ENCODE measurements around the gene CEP76. TPM values are rescaled to one million over a fixed set of nuclear protein-coding genes. Genes with fewer than 3 reads are reported as not detected.

Gene CEP76, protein sequence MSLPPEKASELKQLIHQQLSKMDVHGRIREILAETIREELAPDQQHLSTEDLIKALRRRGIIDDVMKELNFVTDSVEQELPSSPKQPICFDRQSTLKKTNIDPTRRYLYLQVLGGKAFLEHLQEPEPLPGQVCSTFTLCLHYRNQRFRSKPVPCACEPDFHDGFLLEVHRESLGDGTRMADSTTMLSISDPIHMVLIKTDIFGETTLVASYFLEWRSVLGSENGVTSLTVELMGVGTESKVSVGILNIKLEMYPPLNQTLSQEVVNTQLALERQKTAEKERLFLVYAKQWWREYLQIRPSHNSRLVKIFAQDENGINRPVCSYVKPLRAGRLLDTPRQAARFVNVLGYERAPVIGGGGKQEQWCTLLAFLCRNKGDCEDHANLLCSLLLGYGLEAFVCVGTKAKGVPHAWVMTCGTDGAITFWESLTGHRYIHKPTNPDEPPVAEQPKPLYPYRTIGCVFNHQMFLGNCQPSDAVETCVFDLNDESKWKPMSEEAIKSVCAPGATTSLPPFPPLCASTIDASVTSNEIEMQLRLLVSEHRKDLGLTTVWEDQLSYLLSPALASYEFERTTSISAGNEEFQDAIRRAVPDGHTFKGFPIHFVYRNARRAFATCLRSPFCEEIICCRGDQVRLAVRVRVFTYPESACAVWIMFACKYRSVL
- total RNA-seq = 5.2 to 6.8 TPM (median 5.8 TPM) in 3 replicates
- long read RNA-seq, transcript CEP76-201 (12 exons, 2,939 nt) = major isoform, 11 of 13 reads
- long read RNA-seq, partial matches to known transcripts = 1 of 13 reads
- long read RNA-seq, other reads (novel, unspliced or antisense) = 1 of 13 reads

DNA sequence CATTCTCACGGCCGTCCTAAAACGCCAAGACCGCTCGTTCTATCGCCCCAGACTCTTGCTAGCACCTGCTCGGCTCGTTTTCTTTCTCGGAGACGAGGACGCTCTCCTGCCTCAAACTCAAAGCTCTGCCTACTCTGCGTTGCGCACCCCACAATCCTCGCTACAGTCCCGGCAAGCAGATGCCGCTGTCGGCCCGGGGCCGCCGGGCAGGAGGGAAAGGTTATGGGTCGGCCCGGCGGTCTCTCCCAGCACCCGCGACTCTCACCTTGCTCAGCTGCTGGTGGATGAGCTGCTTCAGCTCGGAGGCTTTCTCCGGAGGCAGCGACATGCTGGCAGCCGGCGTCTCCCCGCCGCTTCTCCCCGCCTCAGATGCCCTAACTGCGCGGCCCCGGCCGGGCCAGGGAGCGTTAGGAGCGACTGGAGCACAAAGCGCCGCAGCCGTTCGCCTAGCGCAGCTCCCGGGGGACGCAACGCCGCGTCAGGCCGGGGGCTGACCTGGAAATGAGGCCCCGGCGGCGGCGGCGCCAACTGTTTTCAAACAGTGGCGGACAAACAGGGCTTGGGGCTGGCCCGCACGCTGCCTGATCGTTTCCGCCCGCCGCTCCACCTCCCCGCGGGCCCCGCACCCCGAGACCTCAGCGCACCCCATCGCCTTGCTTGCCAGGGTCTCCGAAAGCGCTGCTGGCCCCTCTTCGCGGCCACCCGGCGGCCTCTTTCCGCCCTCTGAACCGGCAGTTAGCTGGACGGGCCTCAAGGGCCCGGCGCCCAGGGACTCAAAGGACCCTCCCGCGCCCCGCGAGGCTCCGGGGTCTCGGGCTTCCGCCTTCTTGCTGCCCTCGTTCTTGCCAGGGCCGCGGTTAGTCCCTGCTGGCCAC is at the start of gene CEP76, which contains the start of gene PSMG2:
CEP76 (minus strand) TSS at position 503 of the 875 bp plus-strand sequence; CDS start at position 328, 175 bp downstream.
PSMG2 (plus strand) TSS at position 822 of the 875 bp plus-strand sequence. CDS start 66 bp downstream, outside the sequence.
- H3K9me3 Mint-ChIP-seq (ENCODE audit: low read depth) = no peaks in the 10 kb centered on the region

DNA sequence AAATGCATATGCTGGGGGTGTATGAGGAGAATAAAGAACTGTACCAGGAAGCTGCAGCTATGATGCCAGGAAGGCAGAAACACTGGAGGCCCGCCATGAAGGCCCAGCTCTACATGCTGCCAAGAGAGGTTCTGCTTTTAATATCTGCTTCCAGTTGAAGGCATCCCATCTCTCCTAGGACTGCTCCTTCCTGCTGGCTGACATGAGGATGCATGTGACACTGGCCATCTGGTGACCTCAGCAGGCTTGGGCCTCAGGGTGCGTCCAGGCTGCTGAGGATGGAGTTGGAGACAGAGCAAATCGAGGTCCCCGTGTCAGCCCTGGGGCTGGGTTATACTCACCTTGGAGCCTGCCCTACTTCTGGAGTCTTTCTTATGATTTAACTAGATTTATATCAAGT is 49.4 kb upstream of the CEP76 start:
- H3K36me3 Mint-ChIP-seq (ENCODE audit: low read depth) = no peaks in the 10 kb centered on the region
- peaks cover 26% of the 10 kb centered on the region for H3K4me1 Mint-ChIP-seq (ENCODE audit: low read depth)
- H3K27me3 Mint-ChIP-seq (ENCODE audit: low read depth) = no peaks in the 10 kb centered on the region
- no peak overlapping the region for H3K27ac Mint-ChIP-seq (ENCODE audit: unreplicated experiment)
- no peak for DNase-seq (ENCODE audit: low spot score)
- TF ChIP-seq, protein P1, sequence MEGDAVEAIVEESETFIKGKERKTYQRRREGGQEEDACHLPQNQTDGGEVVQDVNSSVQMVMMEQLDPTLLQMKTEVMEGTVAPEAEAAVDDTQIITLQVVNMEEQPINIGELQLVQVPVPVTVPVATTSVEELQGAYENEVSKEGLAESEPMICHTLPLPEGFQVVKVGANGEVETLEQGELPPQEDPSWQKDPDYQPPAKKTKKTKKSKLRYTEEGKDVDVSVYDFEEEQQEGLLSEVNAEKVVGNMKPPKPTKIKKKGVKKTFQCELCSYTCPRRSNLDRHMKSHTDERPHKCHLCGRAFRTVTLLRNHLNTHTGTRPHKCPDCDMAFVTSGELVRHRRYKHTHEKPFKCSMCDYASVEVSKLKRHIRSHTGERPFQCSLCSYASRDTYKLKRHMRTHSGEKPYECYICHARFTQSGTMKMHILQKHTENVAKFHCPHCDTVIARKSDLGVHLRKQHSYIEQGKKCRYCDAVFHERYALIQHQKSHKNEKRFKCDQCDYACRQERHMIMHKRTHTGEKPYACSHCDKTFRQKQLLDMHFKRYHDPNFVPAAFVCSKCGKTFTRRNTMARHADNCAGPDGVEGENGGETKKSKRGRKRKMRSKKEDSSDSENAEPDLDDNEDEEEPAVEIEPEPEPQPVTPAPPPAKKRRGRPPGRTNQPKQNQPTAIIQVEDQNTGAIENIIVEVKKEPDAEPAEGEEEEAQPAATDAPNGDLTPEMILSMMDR (IDR thresholded peaks at IDR 0.05) = no peak
- H3K9me3 Mint-ChIP-seq (ENCODE audit: low read depth) = no peaks in the 10 kb centered on the region
- no peak overlapping the region for H3K4me3 Mint-ChIP-seq (ENCODE audit: unreplicated experiment)

More for the DNA sequence above, at the start of gene CEP76, which contains the start of gene PSMG2:
- peak within 1 kb of the TSS; percentile 88 for H3K4me3 Mint-ChIP-seq (ENCODE audit: unreplicated experiment)
- peaks cover 41% of the 10 kb centered on the region for H3K4me1 Mint-ChIP-seq (ENCODE audit: low read depth)
- TF ChIP-seq, protein P1 (IDR thresholded peaks at IDR 0.05) = no peak
- peak; percentile 94 for DNase-seq (ENCODE audit: low spot score)
- no peaks in the 10 kb centered on the region for H3K27me3 Mint-ChIP-seq (ENCODE audit: low read depth)
- peaks cover 7% of the 10 kb centered on the region for H3K36me3 Mint-ChIP-seq (ENCODE audit: low read depth)
- H3K27ac Mint-ChIP-seq (ENCODE audit: unreplicated experiment) = peak within 1 kb of the TSS; percentile 99

DNA sequence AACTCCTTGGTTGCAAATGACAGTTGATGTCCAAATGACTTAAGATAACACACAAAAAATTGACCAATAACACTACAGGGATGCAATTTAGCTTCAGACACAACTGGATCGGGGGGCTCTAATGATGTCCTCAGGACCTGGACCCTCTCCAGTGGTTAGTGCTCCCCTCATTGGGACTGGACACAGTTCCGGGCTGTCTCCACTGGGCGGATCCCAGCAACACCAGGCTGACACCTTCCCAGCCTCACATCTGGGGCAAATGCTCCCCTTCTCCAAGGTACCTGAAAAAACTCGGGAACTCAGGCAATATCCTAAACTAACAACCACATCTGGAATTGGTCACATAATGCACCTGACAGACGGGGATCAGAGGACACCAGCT is 49.0 kb upstream of the CEP76 start:
- no peaks in the 10 kb centered on the region for H3K9me3 Mint-ChIP-seq (ENCODE audit: low read depth)

DNA sequence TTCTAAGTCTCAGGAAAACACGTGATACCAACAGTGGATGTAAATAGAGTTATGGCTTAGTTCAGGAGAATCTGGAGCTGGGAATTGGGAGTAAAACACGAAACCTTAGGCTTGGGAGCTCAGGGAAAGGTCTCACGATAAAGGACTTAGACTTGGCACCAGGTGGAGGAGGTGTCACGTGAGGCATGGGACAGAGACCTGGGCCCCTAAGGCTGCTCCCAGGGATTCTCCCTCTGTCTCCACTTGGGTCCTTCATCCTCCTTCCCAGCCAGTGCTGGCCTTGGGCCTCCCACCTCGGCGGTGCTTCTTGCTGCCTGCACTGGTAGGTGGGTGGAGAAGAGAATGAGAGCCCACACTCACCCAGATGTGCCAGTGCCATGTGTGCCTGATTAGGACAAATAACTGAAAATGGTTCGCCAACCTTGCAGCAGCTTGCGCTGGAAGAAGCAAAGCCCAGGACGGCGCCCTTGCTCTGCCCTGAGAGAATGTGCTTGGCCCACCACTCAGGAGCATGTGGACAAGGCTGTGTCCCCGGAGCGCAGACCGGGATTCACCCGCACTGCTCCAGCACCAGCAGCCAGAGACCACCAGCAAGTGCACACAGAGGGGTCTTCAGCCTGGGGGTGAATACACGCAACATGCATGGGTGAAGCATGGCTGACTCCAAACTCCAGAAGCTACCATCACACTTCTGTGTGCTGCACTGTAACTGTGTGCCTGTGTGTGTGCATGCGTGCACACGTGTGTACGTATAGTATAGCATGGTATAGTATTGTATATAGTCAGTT is 48.4 kb upstream of the CEP76 start:
- Mint-ChIP-seq H3K27ac (ENCODE audit: unreplicated experiment) (no peak overlapping the region), H3K4me3 (ENCODE audit: unreplicated experiment) (no peak overlapping the region), H3K9me3 (ENCODE audit: low read depth) (no peaks in the 10 kb centered on the region), H3K4me1 (ENCODE audit: low read depth) (peaks cover 26% of the 10 kb centered on the region), H3K36me3 (ENCODE audit: low read depth) (no peaks in the 10 kb centered on the region), H3K27me3 (ENCODE audit: low read depth) (no peaks in the 10 kb centered on the region)
- TF ChIP-seq, protein P1 (IDR thresholded peaks at IDR 0.05) = no peak
- no peak for DNase-seq (ENCODE audit: low spot score)

More for the DNA sequence above, 49.0 kb upstream of the CEP76 start:
- Mint-ChIP-seq H3K36me3 (ENCODE audit: low read depth) (no peaks in the 10 kb centered on the region), H3K27ac (ENCODE audit: unreplicated experiment) (no peak overlapping the region), H3K27me3 (ENCODE audit: low read depth) (no peaks in the 10 kb centered on the region), H3K4me1 (ENCODE audit: low read depth) (peaks cover 26% of the 10 kb centered on the region), H3K4me3 (ENCODE audit: unreplicated experiment) (no peak overlapping the region)
- no peak for DNase-seq (ENCODE audit: low spot score)
- TF ChIP-seq, protein P1 (IDR thresholded peaks at IDR 0.05) = no peak

Data from chondrocyte (in vitro differentiated cells).